Mesenchymal stem cell (in vitro differentiated cells and primary cell): ENCODE results near the gene ZNF391.
"Not testable (repeated sequence)": the region's sequence is repeated elsewhere in the genome, so short reads cannot be mapped to it uniquely, and the experiment has no call there.

Source experiments
- DNase-seq: peaks from one replicate; pipeline ENCODE4 v3.0.0-alpha.2; 2013
- H2AFZ ChIP-seq: one replicate; pipeline ENCODE4 v1.6.1; 2013; ENCODE audit warnings: low read depth, mild to moderate bottlenecking, control low read depth, inconsistent platforms, low read length, moderate library complexity
- H2AK5ac ChIP-seq: 2 replicates; pipeline ENCODE4 v1.6.1; 2013; ENCODE audit warnings: low read length, moderate library complexity, mild to moderate bottlenecking, inconsistent platforms; ENCODE audit not compliant: severe bottlenecking
- H2BK120ac ChIP-seq: one replicate; pipeline ENCODE4 v1.6.1; 2013; ENCODE audit warnings: low read depth, mild to moderate bottlenecking, inconsistent platforms, low read length, moderate library complexity
- H2BK12ac ChIP-seq, 2 experiments: one replicate each; pipeline ENCODE4 v1.6.1; 2013; ENCODE audit warnings: inconsistent platforms in 2 of 2, low read length in 2 of 2, mild to moderate bottlenecking in 2 of 2, moderate library complexity in 2 of 2, control low read depth in 1 of 2
- H2BK15ac ChIP-seq: one replicate; pipeline ENCODE4 v1.6.1; 2013; ENCODE audit warnings: mild to moderate bottlenecking, low read depth, inconsistent platforms; ENCODE audit not compliant: poor library complexity, severe bottlenecking
- H2BK5ac ChIP-seq: 2 replicates; pipeline ENCODE4 v1.6.1; 2013; ENCODE audit warnings: low read depth, mild to moderate bottlenecking, low read length, control low read depth, inconsistent platforms; ENCODE audit not compliant: poor library complexity, severe bottlenecking
- H3K14ac ChIP-seq, 2 experiments: one replicate each; pipeline ENCODE4 v1.6.1; 2013; ENCODE audit warnings: inconsistent platforms in 2 of 2, low read length in 2 of 2, control low read depth in 1 of 2, mild to moderate bottlenecking in 1 of 2, moderate library complexity in 1 of 2
- H3K18ac ChIP-seq, 2 experiments: one replicate each; pipeline ENCODE4 v1.6.1; 2013; ENCODE audit warnings: inconsistent platforms in 2 of 2, low read length in 2 of 2, control low read depth in 1 of 2, low read depth in 1 of 2, mild to moderate bottlenecking in 1 of 2
- H3K23ac ChIP-seq, 2 experiments: one replicate each; pipeline ENCODE4 v1.6.1; 2013; ENCODE audit warnings: inconsistent platforms in 2 of 2, low read length in 2 of 2, mild to moderate bottlenecking in 2 of 2, moderate library complexity in 2 of 2, control low read depth in 1 of 2
- H3K27ac ChIP-seq: 2 replicates; pipeline ENCODE4 v1.5.1; 2013; ENCODE audit warnings: mild to moderate bottlenecking, moderate library complexity, low read length, control low read depth, inconsistent platforms; ENCODE audit not compliant: poor library complexity, severe bottlenecking
- H3K27me3 ChIP-seq, 2 experiments: 2 replicates each; pipeline versions ENCODE4 v1.6.1 to v1.7.0; 2013; ENCODE audit warnings: low read length in 2 of 2, mild to moderate bottlenecking in 2 of 2, moderate library complexity in 2 of 2, control low read depth in 1 of 2, inconsistent platforms in 1 of 2; ENCODE audit not compliant: control insufficient read depth in 1 of 2, insufficient read depth in 1 of 2
- H3K36me3 ChIP-seq, 2 experiments: 2 replicates each; pipeline versions ENCODE4 v1.6.1 to v1.7.0; 2013; ENCODE audit warnings: low read length in 2 of 2, control low read depth in 1 of 2, inconsistent platforms in 1 of 2, low read depth in 1 of 2, mild to moderate bottlenecking in 1 of 2; ENCODE audit not compliant: insufficient read depth in 2 of 2, control insufficient read depth in 1 of 2
- H3K4ac ChIP-seq, 2 experiments: one replicate each; pipeline ENCODE4 v1.6.1; 2013; ENCODE audit warnings: inconsistent platforms in 2 of 2, low read length in 2 of 2, mild to moderate bottlenecking in 2 of 2, moderate library complexity in 2 of 2, control low read depth in 1 of 2, low read depth in 1 of 2
- H3K4me1 ChIP-seq: 2 replicates; pipeline ENCODE4 v1.6.1; 2013; ENCODE audit warnings: low read depth, low read length, control low read depth; ENCODE audit not compliant: control insufficient read depth, insufficient read depth
- H3K4me2 ChIP-seq: 2 replicates; pipeline ENCODE4 v1.6.1; 2013; ENCODE audit warnings: low read length, mild to moderate bottlenecking, inconsistent platforms; ENCODE audit not compliant: poor library complexity, severe bottlenecking
- H3K4me3 ChIP-seq, 2 experiments: 2 replicates each; pipeline versions ENCODE4 v1.5.1 to v1.7.0; 2013; ENCODE audit warnings: low read length in 2 of 2, mild to moderate bottlenecking in 2 of 2, control low read depth in 1 of 2, low read depth in 1 of 2; ENCODE audit not compliant: insufficient read depth in 1 of 2
- H3K79me1 ChIP-seq: replicated peaks from 2 replicates; pipeline ENCODE4 v1.6.1; 2013; ENCODE audit warnings: mild to moderate bottlenecking, control low read depth, low read length, inconsistent platforms; ENCODE audit not compliant: poor library complexity, severe bottlenecking
- H3K9ac ChIP-seq: 2 replicates; pipeline ENCODE4 v1.7.0; 2013; ENCODE audit warnings: mild to moderate bottlenecking, low read length, moderate library complexity
- H3K9me3 ChIP-seq: 2 replicates; pipeline ENCODE4 v1.7.0; 2013; ENCODE audit warnings: mild to moderate bottlenecking, low read length; ENCODE audit not compliant: control insufficient read depth
- H4K8ac ChIP-seq: one replicate; pipeline ENCODE4 v1.6.1; 2013; ENCODE audit warnings: inconsistent platforms, mild to moderate bottlenecking, low read length, moderate library complexity
- H4K91ac ChIP-seq: one replicate; pipeline ENCODE4 v1.6.1; 2013; ENCODE audit warnings: mild to moderate bottlenecking, low read length, inconsistent platforms
- WGBS: methylation state at CpG from one replicate; pipeline ENCODE4 v1.1.7; 2013; ENCODE audit warnings: mixed read lengths; 5-methylcytosine and 5-hydroxymethylcytosine counted together

The ZNF391 gene

DNA sequence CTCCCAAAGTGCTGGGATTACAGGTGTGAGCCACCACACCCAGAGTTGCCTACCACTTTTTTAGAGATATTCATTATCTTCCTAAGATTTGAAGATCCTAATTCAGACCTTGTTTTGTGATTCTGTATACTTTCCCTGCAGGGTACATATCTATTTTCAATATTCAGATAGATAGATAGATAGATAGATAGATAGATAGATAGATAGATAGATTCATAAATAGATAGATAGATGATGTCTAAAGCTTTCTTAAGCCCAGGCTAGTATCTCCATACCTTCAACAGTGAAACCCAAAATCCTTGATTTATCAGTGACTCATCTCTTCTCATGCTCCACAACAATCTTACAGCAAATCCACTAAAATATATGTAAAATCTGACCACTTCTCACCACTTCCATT, 30.8 kb downstream of the ZNF391 start:
- Histone ChIP-seq H3K9me3 (peaks cover 64% of the 10 kb centered on the region), H3K27me3 (no peaks in the 10 kb centered on the region), H2AK5ac (no peak overlapping the region), H2AFZ (no peak overlapping the region), H3K4me2 (no peak overlapping the region), H2BK12ac (no peak overlapping the region), H3K36me3 (no peaks in the 10 kb centered on the region), H3K79me1 (no peaks in the 10 kb centered on the region), H4K91ac (no peak overlapping the region), H2BK5ac (no peak overlapping the region), H3K4ac (no peak overlapping the region), H3K4me3 (no peak overlapping the region), H3K4me1 (no peaks in the 10 kb centered on the region), H3K18ac (no peak overlapping the region), H4K8ac (no peak overlapping the region), H2BK15ac (no peak overlapping the region), H2BK120ac (no peak overlapping the region), H3K14ac (no peak overlapping the region), H3K27ac (no peak overlapping the region), H3K9ac (no peak overlapping the region), H3K23ac (no peak overlapping the region)
- no peak for DNase-seq

DNA sequence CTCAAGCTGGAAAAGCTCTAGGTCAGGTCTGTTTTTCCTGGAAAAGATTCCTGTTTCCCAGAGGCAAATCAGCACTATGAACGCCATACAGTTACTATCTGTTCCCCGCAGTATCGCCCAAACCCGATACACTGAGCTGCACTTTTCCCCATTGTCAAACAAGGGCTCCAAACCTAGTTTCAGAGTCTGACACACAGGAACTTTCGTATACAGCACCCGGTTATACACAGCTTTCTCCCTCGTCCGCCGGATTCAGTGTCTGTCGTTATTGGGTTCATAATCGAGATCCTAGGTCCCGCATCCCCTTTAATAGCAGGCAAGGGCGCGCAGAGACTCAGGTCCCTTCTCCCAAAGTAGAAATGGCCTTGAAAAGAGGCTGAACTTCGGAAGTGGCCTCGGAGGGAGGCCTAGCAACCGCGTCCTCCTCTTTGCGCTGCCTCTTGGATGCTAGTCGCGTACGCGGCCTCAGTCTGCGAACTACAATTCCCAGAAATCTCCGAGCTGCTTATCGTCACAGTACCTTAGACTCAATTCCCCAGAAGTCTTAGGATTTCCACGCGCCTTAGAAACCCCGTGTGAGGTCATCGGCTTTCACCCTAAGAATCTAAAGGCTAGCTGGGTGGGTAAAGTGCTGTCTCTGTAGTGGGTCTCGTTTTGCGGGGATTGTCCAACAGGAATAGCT, 34.2 kb downstream of the ZNF391 start:
- peak overlapping the region in 1 of 2 experiments; percentile 24 for H3K4me3 ChIP-seq
- peaks cover 60% of the 10 kb centered on the region for H3K9me3 ChIP-seq
- no peak overlapping the region for H4K91ac ChIP-seq
- H3K36me3 ChIP-seq: no peaks in the 10 kb centered on the region
- H2AFZ ChIP-seq: no peak overlapping the region
- no peak overlapping the region for H3K4ac ChIP-seq
- no peak for DNase-seq
- no peak overlapping the region for H2BK15ac ChIP-seq
- no peak overlapping the region for H3K4me2 ChIP-seq
- H2BK120ac ChIP-seq: no peak overlapping the region
- no peak overlapping the region for H3K23ac ChIP-seq
- no peak overlapping the region for H3K14ac ChIP-seq
- H3K27me3 ChIP-seq: no peaks in the 10 kb centered on the region
- H4K8ac ChIP-seq: no peak overlapping the region
- WGBS: 79% methylated on average over 30 of the region's 32 CpGs
- no peaks in the 10 kb centered on the region for H3K4me1 ChIP-seq
- no peak overlapping the region for H2AK5ac ChIP-seq
- H3K27ac ChIP-seq: no peak overlapping the region
- no peak overlapping the region for H3K18ac ChIP-seq
- no peaks in the 10 kb centered on the region for H3K79me1 ChIP-seq
- H3K9ac ChIP-seq: peak overlapping the region; percentile 46
- no peak overlapping the region for H2BK12ac ChIP-seq
- H2BK5ac ChIP-seq: no peak overlapping the region

GRCh38 chr6:27424851-27425250, 36.3 kb downstream of the ZNF391 start:
- not testable (repeated sequence) for DNase-seq, H2BK15ac ChIP-seq, H4K8ac ChIP-seq, H3K14ac ChIP-seq, H3K4ac ChIP-seq, H2BK12ac ChIP-seq, H3K9ac ChIP-seq, H3K36me3 ChIP-seq, H3K4me3 ChIP-seq, H3K79me1 ChIP-seq, H4K91ac ChIP-seq, H3K4me1 ChIP-seq, H2BK5ac ChIP-seq, H2AK5ac ChIP-seq, H3K18ac ChIP-seq, H3K27me3 ChIP-seq, H3K27ac ChIP-seq, H3K4me2 ChIP-seq, H2BK120ac ChIP-seq, H2AFZ ChIP-seq, H3K23ac ChIP-seq
- WGBS: 87% methylated on average over 34 of the region's 36 CpGs
- peaks cover 66% of the 10 kb centered on the region for H3K9me3 ChIP-seq

DNA sequence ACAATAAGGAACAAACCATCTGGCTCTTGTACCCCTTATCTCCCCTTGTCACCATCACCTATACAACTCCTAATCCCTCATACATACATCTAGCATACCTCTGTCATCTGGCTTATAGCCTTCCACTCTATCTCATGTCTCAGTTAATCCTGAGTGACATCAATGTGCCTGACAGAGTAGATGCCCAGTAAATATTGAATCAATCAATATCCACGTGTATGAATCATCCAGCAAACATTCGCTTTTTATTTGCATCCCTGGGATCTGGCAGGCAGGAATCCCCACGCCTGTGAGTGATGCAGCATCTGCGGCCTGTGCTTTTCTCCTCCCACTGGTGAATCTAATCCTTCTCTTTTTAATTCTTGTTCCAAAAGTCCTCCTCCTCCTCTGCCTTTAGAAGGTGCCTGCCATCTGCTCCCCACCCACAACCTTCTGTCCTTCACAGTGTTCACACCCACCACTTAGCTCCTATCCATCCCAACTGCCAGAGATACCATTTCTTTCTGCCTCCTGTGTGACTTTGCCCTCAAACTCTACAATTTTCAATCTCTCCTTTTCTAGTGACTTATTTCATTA, 37.6 kb downstream of the ZNF391 start:
- no peak for DNase-seq
- no peak overlapping the region for H2BK120ac ChIP-seq
- peaks cover 65% of the 10 kb centered on the region for H3K9me3 ChIP-seq
- no peak overlapping the region for H4K91ac ChIP-seq
- no peak overlapping the region for H2AFZ ChIP-seq
- H3K79me1 ChIP-seq: no peaks in the 10 kb centered on the region
- H3K23ac ChIP-seq: no peak overlapping the region
- H3K4me3 ChIP-seq: no peak overlapping the region
- no peaks in the 10 kb centered on the region for H3K27me3 ChIP-seq
- WGBS: 62% methylated on average over 4 of the region's 4 CpGs
- H2BK12ac ChIP-seq: no peak overlapping the region
- no peak overlapping the region for H3K9ac ChIP-seq
- no peak overlapping the region for H2BK15ac ChIP-seq
- no peaks in the 10 kb centered on the region for H3K36me3 ChIP-seq
- H2AK5ac ChIP-seq: no peak overlapping the region
- no peak overlapping the region for H3K27ac ChIP-seq
- no peak overlapping the region for H3K4ac ChIP-seq
- no peak overlapping the region for H3K14ac ChIP-seq
- no peak overlapping the region for H3K4me2 ChIP-seq
- no peaks in the 10 kb centered on the region for H3K4me1 ChIP-seq
- H3K18ac ChIP-seq: no peak overlapping the region
- H2BK5ac ChIP-seq: no peak overlapping the region
- H4K8ac ChIP-seq: no peak overlapping the region
